ENCODE measurements around the gene LRCH3.

GRCh38 chr3:197858598-197858997 lies 67.5 kb downstream of the LRCH3 start:
- TF ChIP-seq EZH2 (IDR thresholded peaks at IDR 0.05; ENCODE audit: insufficient read depth, poor library complexity, severe bottlenecking) (no peak), EZH2phosphoT487 (IDR thresholded peaks at IDR 0.05; ENCODE audit: insufficient read depth, low read depth) (no peak)
